GM10266 (cell line): ENCODE measurements around the gene CEP78.

Experiments
- DNase-seq: peaks from one replicate; pipeline ENCODE4 v3.0.0; 2012; ENCODE audit errors: extremely low spot score
- CTCF ChIP-seq: IDR thresholded peaks from 2 replicates; pipeline ENCODE4 v1.5.1; 2012; ENCODE audit warnings: mild to moderate bottlenecking, low read depth; ENCODE audit not compliant: control insufficient read depth, insufficient read depth; ENCODE audit errors: missing control alignments

The CEP78 gene

DNA sequence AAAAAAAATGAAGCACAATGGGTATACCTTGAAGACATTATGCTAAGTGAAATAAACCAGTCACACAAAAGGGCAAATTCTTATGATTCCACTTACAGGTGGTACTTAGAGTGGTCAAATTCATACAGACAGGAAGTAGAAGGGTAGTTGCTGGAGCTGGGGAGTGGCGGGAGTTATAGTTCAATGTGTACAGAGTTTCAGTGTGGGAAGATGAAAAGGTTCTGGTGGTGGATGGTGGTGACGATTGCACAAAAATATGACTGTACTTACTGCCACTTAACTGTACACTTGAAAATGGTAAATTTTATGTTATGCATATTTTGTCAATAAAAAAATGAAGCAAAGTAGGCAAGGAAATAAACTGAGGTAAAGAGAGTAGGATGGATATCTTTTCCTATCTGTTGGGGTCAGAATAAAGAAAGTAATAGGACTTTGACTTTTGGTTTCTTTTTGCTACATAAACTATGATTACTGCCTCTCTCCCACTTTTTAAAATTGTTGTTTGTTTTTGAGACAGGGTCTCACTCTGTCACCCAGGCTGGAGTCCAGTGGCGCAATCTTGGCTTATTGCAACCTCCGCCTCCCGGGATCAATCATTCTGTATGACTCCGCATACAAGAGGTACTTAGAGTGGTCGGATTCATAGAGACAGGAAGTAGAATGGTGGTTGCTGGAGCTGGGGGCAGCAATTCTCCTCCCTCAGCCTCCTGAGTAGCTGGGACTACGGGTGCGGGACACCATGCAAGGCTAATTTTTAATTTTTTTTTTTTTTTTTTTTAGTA, 57.0 kb downstream of the CEP78 start:
- no peak for DNase-seq
- TF ChIP-seq CTCF = no peak

DNA sequence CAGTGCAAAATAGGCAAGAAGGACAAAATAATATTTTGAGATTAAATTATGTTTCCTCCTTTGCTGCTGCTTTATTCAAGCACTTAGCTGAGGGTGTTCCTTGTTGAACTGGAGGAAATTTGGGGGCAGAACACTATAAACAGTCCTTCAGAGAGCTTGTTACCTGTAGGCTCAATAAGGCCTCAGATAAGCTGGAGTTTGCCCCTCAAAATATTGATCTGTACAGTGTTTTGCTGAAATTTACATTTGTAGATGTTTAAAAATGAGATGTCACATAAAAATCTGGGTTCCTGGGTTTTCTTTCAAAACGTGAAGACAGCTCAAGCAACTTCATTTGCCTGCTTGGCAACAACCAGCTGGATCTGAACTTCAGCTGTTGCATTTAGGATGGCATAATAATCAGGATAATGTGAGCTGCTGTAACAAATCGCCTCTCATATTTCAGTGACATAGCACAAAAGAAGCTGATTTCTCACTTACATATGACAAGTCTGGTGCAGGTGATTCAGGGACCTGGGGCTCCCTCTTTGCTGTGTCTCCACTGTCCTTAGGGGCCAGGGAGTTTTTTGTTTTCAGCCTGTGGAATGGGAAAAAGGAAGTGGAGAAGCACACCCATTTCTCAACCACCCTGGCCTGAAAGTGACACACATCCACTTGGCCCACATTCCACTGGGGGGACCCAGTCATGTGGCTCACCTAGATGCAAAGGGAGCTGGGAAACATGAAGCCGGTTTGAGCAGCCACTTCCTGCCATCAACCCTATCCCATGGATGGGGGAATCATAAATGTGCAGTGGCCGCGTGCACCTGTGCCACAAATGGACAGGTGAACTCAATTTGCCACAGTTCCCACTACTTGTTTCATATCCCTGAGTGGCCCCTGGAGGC, 58.7 kb downstream of the CEP78 start:
- no peak for DNase-seq

DNA sequence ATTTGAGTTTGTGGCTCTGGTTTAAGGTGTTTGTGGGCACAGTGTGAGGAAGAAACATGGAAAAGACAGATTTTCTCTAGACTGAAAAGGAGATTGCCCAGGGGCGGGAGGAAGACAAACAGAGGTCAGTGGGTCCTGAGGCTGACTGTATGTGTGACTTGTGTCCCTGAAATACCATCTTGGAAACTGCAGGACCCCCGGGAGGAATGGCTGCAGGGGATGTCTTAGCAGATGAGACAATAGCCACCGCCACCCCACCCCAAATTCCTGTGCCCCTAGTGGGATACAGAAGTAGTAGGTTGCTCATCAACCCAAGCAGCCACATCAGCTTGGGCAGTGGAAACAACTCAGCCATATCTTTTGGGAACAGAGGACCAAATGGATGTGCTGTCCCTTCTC, 59.3 kb downstream of the CEP78 start:
- TF ChIP-seq CTCF = no peak
- no peak for DNase-seq

More for the DNA sequence above, 58.7 kb downstream of the CEP78 start:
- TF ChIP-seq CTCF = no peak

DNA sequence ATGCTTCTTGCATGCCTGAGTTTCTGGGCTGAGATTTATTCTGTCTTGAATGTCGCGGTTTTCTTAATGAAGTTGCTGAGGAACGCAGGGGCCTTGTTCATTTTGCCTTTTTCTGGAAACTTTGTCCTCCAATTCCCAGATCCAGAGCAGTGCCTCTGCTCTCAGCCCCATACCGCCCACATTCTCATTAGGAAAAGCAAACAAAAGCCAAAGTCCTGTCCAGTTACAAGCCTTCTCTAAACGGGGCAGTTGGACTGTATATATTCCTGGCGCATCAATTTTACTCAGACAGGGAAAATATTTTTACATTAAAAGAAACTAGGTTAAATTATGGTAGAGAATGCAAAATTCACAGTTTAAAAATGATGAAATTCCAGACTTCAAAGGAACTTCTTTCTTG, 59.9 kb downstream of the CEP78 start:
- no peak for DNase-seq
- no peak for TF ChIP-seq CTCF

- DNase-seq = peak; percentile 32
- no peak for TF ChIP-seq CTCF
Measured at GRCh38 chr9:78296201-78296892, 60.5 kb downstream of the CEP78 start.

DNA sequence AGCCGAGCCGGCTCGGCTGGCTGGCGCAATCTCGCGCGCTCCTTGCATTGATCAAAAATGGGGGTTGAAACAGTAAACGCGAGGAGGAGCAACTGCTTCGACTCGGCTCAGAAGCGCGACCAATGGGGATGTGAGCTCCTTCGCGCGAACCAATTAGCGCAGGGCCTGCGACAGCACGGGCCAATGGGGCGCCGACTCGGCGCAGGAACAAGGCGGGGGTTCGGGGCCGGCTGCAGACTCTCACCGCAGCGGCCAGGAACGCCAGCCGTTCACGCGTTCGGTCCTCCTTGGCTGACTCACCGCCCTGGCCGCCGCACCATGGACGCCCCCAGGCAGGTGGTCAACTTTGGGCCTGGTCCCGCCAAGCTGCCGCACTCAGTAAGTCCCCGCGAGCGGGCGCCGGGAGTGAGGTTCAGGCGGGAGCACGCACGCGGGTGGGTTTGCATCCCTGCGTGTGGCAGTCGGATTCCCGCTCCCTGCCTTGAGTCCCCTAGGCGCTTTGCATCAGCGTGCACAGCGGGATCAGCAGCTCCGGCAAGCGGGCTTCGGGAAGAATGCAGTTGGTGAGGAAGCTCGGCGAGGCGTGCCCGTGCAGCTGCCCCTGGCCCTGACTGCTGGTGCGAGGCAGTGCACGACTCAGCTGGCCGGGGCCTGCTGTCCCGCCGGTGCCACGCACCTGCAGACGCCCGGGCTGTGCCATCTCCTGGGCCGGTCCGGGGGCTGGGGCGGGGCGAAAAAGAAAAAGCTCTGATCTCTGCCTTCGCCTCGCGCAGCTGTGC, 61.2 kb downstream of the CEP78 start, which contains the start of gene PSAT1:
Gene PSAT1, plus strand, starts transcription at position 233 of the 779 bp plus-strand sequence. Its CDS starts 86 bp downstream, at position 319.
- no peak for TF ChIP-seq CTCF
- peak; percentile 96 for DNase-seq
